Skeletal muscle cell (primary cell): ENCODE results near the gene MOB1B.

Source experiments
- DNase-seq: peaks from one replicate; pipeline ENCODE4 v3.0.0-alpha.2; 2010; ENCODE audit warnings: low read depth
- H3K4me3 ChIP-seq: 2 replicates; pipeline ENCODE4 v1.5.1; 2011; ENCODE audit warnings: low read depth, mild to moderate bottlenecking, control low read depth, low read length, moderate library complexity

Gene MOB1B

GRCh38 chr4:70908993-70909556, 6.9 kb downstream of the MOB1B start:
- no peak overlapping the region for H3K4me3 ChIP-seq

GRCh38 chr4:70914000-70914399, 11.8 kb downstream of the MOB1B start:
- no peak for DNase-seq
- H3K4me3 ChIP-seq = no peak overlapping the region

More at GRCh38 chr4:70908993-70909556, 6.9 kb downstream of the MOB1B start:
- no peak for DNase-seq

GRCh38 chr4:70914631-70915030, 12.5 kb downstream of the MOB1B start:
- DNase-seq = no peak
- H3K4me3 ChIP-seq = no peak overlapping the region

GRCh38 chr4:70915036-70915815, 13.1 kb downstream of the MOB1B start:
- no peak overlapping the region for H3K4me3 ChIP-seq

GRCh38 chr4:70915874-70916559, 13.8 kb downstream of the MOB1B start:
- no peak overlapping the region for H3K4me3 ChIP-seq
- no peak for DNase-seq

More at GRCh38 chr4:70915036-70915815, 13.1 kb downstream of the MOB1B start:
- no peak for DNase-seq

GRCh38 chr4:70920592-70920991, 18.4 kb downstream of the MOB1B start:
- DNase-seq = no peak
- no peak overlapping the region for H3K4me3 ChIP-seq

GRCh38 chr4:70925418-70925817, 23.2 kb downstream of the MOB1B start:
- no peak for DNase-seq
- H3K4me3 ChIP-seq = no peak overlapping the region

- no peak for DNase-seq
- no peak overlapping the region for H3K4me3 ChIP-seq
Observed at GRCh38 chr4:70925899-70926635, 23.9 kb downstream of the MOB1B start.

- no peak for DNase-seq
- H3K4me3 ChIP-seq = no peak overlapping the region
Observed at GRCh38 chr4:70927502-70928137, 25.5 kb downstream of the MOB1B start.

GRCh38 chr4:70930530-70931256, 28.5 kb downstream of the MOB1B start:
- DNase-seq = no peak
- no peak overlapping the region for H3K4me3 ChIP-seq

GRCh38 chr4:70931347-70931746, 29.2 kb downstream of the MOB1B start:
- no peak for DNase-seq
- H3K4me3 ChIP-seq = no peak overlapping the region

GRCh38 chr4:70932984-70933383, 30.8 kb downstream of the MOB1B start:
- no peak overlapping the region for H3K4me3 ChIP-seq
- no peak for DNase-seq

- DNase-seq = no peak
Observed at GRCh38 chr4:70935038-70935695, 33.0 kb downstream of the MOB1B start.

GRCh38 chr4:70936200-70936787, 34.1 kb downstream of the MOB1B start:
- no peak for DNase-seq
- no peak overlapping the region for H3K4me3 ChIP-seq

More at GRCh38 chr4:70935038-70935695, 33.0 kb downstream of the MOB1B start:
- H3K4me3 ChIP-seq = no peak overlapping the region

- no peak for DNase-seq
- H3K4me3 ChIP-seq = no peak overlapping the region
Observed at GRCh38 chr4:70938086-70938485, 35.9 kb downstream of the MOB1B start.

- no peak for DNase-seq
- no peak overlapping the region for H3K4me3 ChIP-seq
Observed at GRCh38 chr4:70940134-70940533, 38.0 kb downstream of the MOB1B start.

- H3K4me3 ChIP-seq = no peak overlapping the region
- DNase-seq = no peak
Observed at GRCh38 chr4:70943114-70943513, 40.9 kb downstream of the MOB1B start.

- no peak overlapping the region for H3K4me3 ChIP-seq
- DNase-seq = no peak
Observed at GRCh38 chr4:70945046-70945445, 42.9 kb downstream of the MOB1B start.
